Sigmoid colon (tissue), 7 donors: ENCODE data around the gene MEGF11. TPM values are rescaled to one million over a fixed set of nuclear protein-coding genes. Genes with fewer than 3 reads are reported as not detected.

Source experiments
- DNase-seq: peaks from one replicate; pipeline ENCODE4 v3.0.0-alpha.2; 2019
- H3K27ac ChIP-seq, 4 donors: fragments of 200-600 bp; sonication (generic); one replicate each; pipeline ENCODE4 v1.5.1; 2016 to 2019; ENCODE audit warnings: mild to moderate bottlenecking in 1 of 4
- H3K27me3 ChIP-seq, 3 donors: fragments of 200-600 bp; sonication (generic); one replicate each; pipeline ENCODE4 v1.5.1; 2019; ENCODE audit warnings: mild to moderate bottlenecking in 1 of 3
- H3K36me3 ChIP-seq, 4 donors: fragments of 200-600 bp; sonication (generic); one replicate each; pipeline ENCODE4 v1.5.1; 2016 to 2019
- H3K4me1 ChIP-seq, 4 donors: fragments of 200-600 bp; sonication (generic); one replicate each; pipeline ENCODE4 v1.5.1; 2017 to 2019
- H3K4me3 ChIP-seq, 4 donors: fragments of 200-600 bp; sonication (generic); one replicate each; pipeline ENCODE4 v1.5.1; 2017 to 2019; ENCODE audit warnings: mild to moderate bottlenecking in 2 of 4, moderate library complexity in 1 of 4
- H3K9me3 ChIP-seq, 4 donors: fragments of 200-600 bp in 3 of 4; sonication (generic) in 3 of 4; one replicate each; pipeline versions ENCODE4 v1.5.1 to v1.6.1; 2013 to 2019
- CTCF ChIP-seq, 4 experiments: fragments of 450-650 bp in 3 of 4; fragments of 200-600 bp in 1 of 4; IDR thresholded peaks; one replicate each; pipeline ENCODE4 v1.5.1; 2016 to 2019; ENCODE audit warnings: antibody characterized with exemption in 4 of 4, mild to moderate bottlenecking in 3 of 4, moderate library complexity in 2 of 4
- EP300 ChIP-seq, 4 donors: sonication (generic); formaldehyde crosslinking; IDR thresholded peaks; one replicate each; pipeline ENCODE4 v1.6.1; 2017; ENCODE audit warnings: antibody characterized with exemption in 4 of 4
- POLR2A ChIP-seq, 2 donors: fragments of 450-650 bp; IDR thresholded peaks; one replicate each; pipeline ENCODE4 v1.6.1; 2016; ENCODE audit warnings: antibody characterized with exemption in 2 of 2, mild to moderate bottlenecking in 2 of 2, moderate library complexity in 2 of 2
- POLR2AphosphoS5 ChIP-seq, 4 donors: sonication (generic); formaldehyde crosslinking; IDR thresholded peaks; one replicate each; pipeline ENCODE4 v1.6.1; 2017; ENCODE audit warnings: antibody characterized with exemption in 4 of 4
- WGBS, 2 donors: extraction: QIAGEN DNeasy Blood & Tissue Kit; methylation state at CpG; one replicate each; pipeline ENCODE4 v1.1.7; 2013; 5-methylcytosine and 5-hydroxymethylcytosine counted together
- intact Hi-C: fragments of 100-400 bp; cut with DNase I; formaldehyde crosslinking; loops from one replicate; pipeline ENCODE4 v1.15.1; 2023
- polyA plus RNA-seq, 3 donors: library from polyadenylated mRNA; stranded (reverse); fragments of 200-250 nt; gene quantifications; one replicate each; pipeline ENCODE4 v1.2.3, GENCODE V29; 2013
- total RNA-seq, 4 donors: library from RNA; depleted of rRNA; stranded (reverse); fragments of >200 nt; gene quantifications; one replicate each; pipeline ENCODE4 v1.1.0, GENCODE V29; 2016
- donor health status: healthy with polysubstance abuse.
- donor health status: Bipolar disorder and iron deficiency.
- donor health status: healthy.

Gene MEGF11
- total and polyA plus RNA-seq, 7 donors, result 0.04 TPM; not detected in 6

GRCh38 chr15:65901336-65901735 lies 352.2 kb downstream of the MEGF11 start:
- no peaks in the 10 kb centered on the region for H3K4me1 ChIP-seq
- no peak for DNase-seq
- WGBS, 2 donors, result 32 to 75% methylated on average over 2 of the region's 2 CpGs
- TF ChIP-seq POLR2A (IDR thresholded peaks at IDR 0.05), result no peak
- TF ChIP-seq CTCF (IDR thresholded peaks at IDR 0.05), result no peak
- no peak for TF ChIP-seq EP300 (IDR thresholded peaks at IDR 0.05)
- no peak for TF ChIP-seq POLR2AphosphoS5 (IDR thresholded peaks at IDR 0.05)
- no peaks in the 10 kb centered on the region for H3K9me3 ChIP-seq
- H3K36me3 ChIP-seq, result peaks cover 0 to 67% (median 20%) of the 10 kb centered on the region in 4 donors
- intact Hi-C loops, result no loop called here
- H3K27ac ChIP-seq, result no peak overlapping the region
- no peak overlapping the region for H3K4me3 ChIP-seq
- H3K27me3 ChIP-seq, result no peaks in the 10 kb centered on the region

GRCh38 chr15:65900488-65900887 lies 353.1 kb downstream of the MEGF11 start:
- no peaks in the 10 kb centered on the region for H3K27me3 ChIP-seq
- no peak overlapping the region for H3K27ac ChIP-seq
- intact Hi-C loops, result no loop called here
- H3K36me3 ChIP-seq, result peaks cover 0 to 66% (median 19%) of the 10 kb centered on the region in 4 donors
- TF ChIP-seq CTCF (IDR thresholded peaks at IDR 0.05) (no peak), POLR2AphosphoS5 (IDR thresholded peaks at IDR 0.05) (no peak), POLR2A (IDR thresholded peaks at IDR 0.05) (no peak), EP300 (IDR thresholded peaks at IDR 0.05) (no peak)
- WGBS, 2 donors, result 94% methylated on average over 3 of the region's 3 CpGs
- no peak overlapping the region for H3K4me3 ChIP-seq
- DNase-seq, result no peak
- H3K9me3 ChIP-seq, result no peaks in the 10 kb centered on the region
- no peaks in the 10 kb centered on the region for H3K4me1 ChIP-seq

- no peak for TF ChIP-seq POLR2AphosphoS5 (IDR thresholded peaks at IDR 0.05)
- no peak for TF ChIP-seq CTCF (IDR thresholded peaks at IDR 0.05)
- TF ChIP-seq EP300 (IDR thresholded peaks at IDR 0.05), result no peak
- TF ChIP-seq POLR2A (IDR thresholded peaks at IDR 0.05), result no peak
- H3K27me3 ChIP-seq, result no peaks in the 10 kb centered on the region
- H3K4me3 ChIP-seq, result no peak overlapping the region
- H3K36me3 ChIP-seq, result peaks cover 0 to 71% (median 19%) of the 10 kb centered on the region in 4 donors
- H3K4me1 ChIP-seq, result no peaks in the 10 kb centered on the region
- 69 to 87% methylated on average over 2 of the region's 2 CpGs for WGBS, 2 donors
- intact Hi-C loops, result no loop called here
- no peak overlapping the region for H3K27ac ChIP-seq
- DNase-seq, result no peak
- no peaks in the 10 kb centered on the region for H3K9me3 ChIP-seq
Observed at GRCh38 chr15:65896236-65896635, 357.3 kb downstream of the MEGF11 start.

- TF ChIP-seq POLR2A (IDR thresholded peaks at IDR 0.05) (no peak), EP300 (IDR thresholded peaks at IDR 0.05) (no peak), POLR2AphosphoS5 (IDR thresholded peaks at IDR 0.05) (no peak), CTCF (IDR thresholded peaks at IDR 0.05) (no peak)
- no peaks in the 10 kb centered on the region for H3K9me3 ChIP-seq
- H3K4me3 ChIP-seq, result no peak overlapping the region
- H3K27ac ChIP-seq, result no peak overlapping the region
- peaks cover 0 to 52% (median 10%) of the 10 kb centered on the region in 4 donors for H3K36me3 ChIP-seq
- intact Hi-C loops, result no loop called here
- no peaks in the 10 kb centered on the region for H3K27me3 ChIP-seq
- no peaks in the 10 kb centered on the region for H3K4me1 ChIP-seq
- WGBS, 2 donors, result 86 to 89% methylated on average over 5 of the region's 5 CpGs
- DNase-seq, result no peak
Observed at GRCh38 chr15:65893060-65893459, 360.5 kb downstream of the MEGF11 start.

- peaks cover 0 to 70% (median 17%) of the 10 kb centered on the region in 4 donors for H3K36me3 ChIP-seq
- 64 to 81% methylated on average over 3 of the region's 3 CpGs for WGBS, 2 donors
- no peak overlapping the region for H3K4me3 ChIP-seq
- intact Hi-C loops, result no loop called here
- H3K27ac ChIP-seq, result no peak overlapping the region
- no peaks in the 10 kb centered on the region for H3K27me3 ChIP-seq
- no peaks in the 10 kb centered on the region for H3K4me1 ChIP-seq
- DNase-seq, result no peak
- H3K9me3 ChIP-seq, result no peaks in the 10 kb centered on the region
- TF ChIP-seq CTCF (IDR thresholded peaks at IDR 0.05) (no peak), POLR2AphosphoS5 (IDR thresholded peaks at IDR 0.05) (no peak), EP300 (IDR thresholded peaks at IDR 0.05) (no peak), POLR2A (IDR thresholded peaks at IDR 0.05) (no peak)
Observed at GRCh38 chr15:65888981-65889380, 364.6 kb downstream of the MEGF11 start.
